ENCODE data around the gene XRRA1. TPM values are rescaled to one million over a fixed set of nuclear protein-coding genes. Genes with fewer than 3 reads are reported as not detected.

XRRA1 gene
- total and polyA plus RNA-seq, 4 donors = 9.9 to 12.5 (median 11.2) TPM

- peaks cover 25% of the 10 kb centered on the region for H3K36me3 ChIP-seq (ENCODE audit: control insufficient read depth, insufficient read depth, low read length)
- no peak overlapping the region for H3K27ac ChIP-seq (ENCODE audit: low read depth, low read length)
- H3K27me3 ChIP-seq (ENCODE audit: control insufficient read depth, insufficient read depth, low read length) = no peaks in the 10 kb centered on the region
- no peak for DNase-seq (ENCODE audit: low read depth in 4 of 6, low spot score in 6 of 6)
- no peaks in the 10 kb centered on the region for H3K4me1 ChIP-seq (ENCODE audit: control insufficient read depth, insufficient read depth, low read length)
- H3K9me3 ChIP-seq (ENCODE audit: control insufficient read depth, insufficient read depth, low read length) = peaks cover 33% of the 10 kb centered on the region
- H3K4me3 ChIP-seq (ENCODE audit: low read depth, low read length) = no peak overlapping the region
These were observed 82.3 kb downstream of the XRRA1 start for GRCh38 chr11:74866557-74866956.

DNA sequence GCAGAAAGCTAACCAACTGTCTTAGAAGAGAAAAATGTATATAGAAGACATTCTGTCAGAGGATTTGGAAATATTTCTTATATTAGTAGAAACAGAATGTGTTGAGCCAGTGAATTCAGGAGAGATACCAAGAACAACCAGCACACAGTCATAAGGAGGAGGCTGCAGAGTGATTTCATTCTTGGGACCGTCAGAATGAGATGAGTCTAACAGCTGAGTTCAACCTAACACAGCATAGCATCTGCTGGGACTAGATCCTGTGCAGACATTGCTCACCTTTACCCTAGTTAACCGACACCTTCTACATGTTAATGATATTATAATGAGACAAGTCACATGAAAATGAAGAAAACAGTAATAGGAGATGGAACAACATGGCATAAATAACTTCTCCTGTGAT lies 85.5 kb downstream of the XRRA1 start:
- no peaks in the 10 kb centered on the region for H3K27me3 ChIP-seq (ENCODE audit: control insufficient read depth, insufficient read depth, low read length)
- H3K4me3 ChIP-seq (ENCODE audit: low read depth, low read length) = no peak overlapping the region
- WGBS (ENCODE audit: insufficient coverage) = no CpG with 5 or more reads among the region's 2 CpGs
- peaks cover 17% of the 10 kb centered on the region for H3K9me3 ChIP-seq (ENCODE audit: control insufficient read depth, insufficient read depth, low read length)
- H3K4me1 ChIP-seq (ENCODE audit: control insufficient read depth, insufficient read depth, low read length) = no peaks in the 10 kb centered on the region
- no peak for DNase-seq (ENCODE audit: low read depth in 4 of 6, low spot score in 6 of 6)
- no peak overlapping the region for H3K27ac ChIP-seq (ENCODE audit: low read depth, low read length)
- H3K36me3 ChIP-seq (ENCODE audit: control insufficient read depth, insufficient read depth, low read length) = peaks cover 31% of the 10 kb centered on the region

GRCh38 chr11:74860743-74861142 lies 88.1 kb downstream of the XRRA1 start:
- H3K27me3 ChIP-seq (ENCODE audit: control insufficient read depth, insufficient read depth, low read length) = no peaks in the 10 kb centered on the region
- H3K4me1 ChIP-seq (ENCODE audit: control insufficient read depth, insufficient read depth, low read length) = no peaks in the 10 kb centered on the region
- peaks cover 39% of the 10 kb centered on the region for H3K36me3 ChIP-seq (ENCODE audit: control insufficient read depth, insufficient read depth, low read length)
- H3K4me3 ChIP-seq (ENCODE audit: low read depth, low read length) = no peak overlapping the region
- no peak for DNase-seq (ENCODE audit: low read depth in 4 of 6, low spot score in 6 of 6)
- peaks cover 5% of the 10 kb centered on the region for H3K9me3 ChIP-seq (ENCODE audit: control insufficient read depth, insufficient read depth, low read length)
- H3K27ac ChIP-seq (ENCODE audit: low read depth, low read length) = no peak overlapping the region

DNA sequence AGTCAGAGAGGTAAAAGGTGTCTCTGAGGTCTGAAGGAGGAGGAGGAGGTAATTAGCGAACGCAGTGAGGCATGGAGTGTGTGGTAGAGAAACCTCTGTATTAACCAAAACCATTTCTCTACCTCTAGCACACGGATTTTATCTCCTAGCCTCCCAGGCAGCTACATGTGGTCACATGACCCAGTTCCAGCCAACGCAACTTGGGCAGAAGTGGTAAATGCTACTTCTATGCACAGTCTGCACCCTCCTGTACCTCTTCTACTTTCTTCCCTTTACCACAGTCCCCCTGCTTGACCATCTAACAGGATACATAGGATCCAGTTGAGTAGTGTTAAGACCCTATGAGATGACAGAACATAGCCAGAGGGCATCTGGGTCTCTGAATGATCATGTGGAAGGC lies 95.7 kb downstream of the XRRA1 start:
- 100% methylated on average over 1 of the region's 4 CpGs for WGBS (ENCODE audit: insufficient coverage)
- Histone ChIP-seq H3K36me3 (ENCODE audit: control insufficient read depth, insufficient read depth, low read length) (peaks cover 36% of the 10 kb centered on the region), H3K27me3 (ENCODE audit: control insufficient read depth, insufficient read depth, low read length) (no peaks in the 10 kb centered on the region), H3K4me1 (ENCODE audit: control insufficient read depth, insufficient read depth, low read length) (no peaks in the 10 kb centered on the region), H3K4me3 (ENCODE audit: low read depth, low read length) (no peak overlapping the region), H3K27ac (ENCODE audit: low read depth, low read length) (no peak overlapping the region), H3K9me3 (ENCODE audit: control insufficient read depth, insufficient read depth, low read length) (no peaks in the 10 kb centered on the region)
- DNase-seq (ENCODE audit: low read depth in 4 of 6, low spot score in 6 of 6) = no peak

GRCh38 chr11:74849525-74850391 lies 99.1 kb downstream of the XRRA1 start:
- WGBS (ENCODE audit: insufficient coverage) = 58% methylated on average over 2 of the region's 7 CpGs
- no peaks in the 10 kb centered on the region for H3K9me3 ChIP-seq (ENCODE audit: control insufficient read depth, insufficient read depth, low read length)
- no peak overlapping the region for H3K27ac ChIP-seq (ENCODE audit: low read depth, low read length)
- peaks cover 51% of the 10 kb centered on the region for H3K36me3 ChIP-seq (ENCODE audit: control insufficient read depth, insufficient read depth, low read length)
- H3K4me1 ChIP-seq (ENCODE audit: control insufficient read depth, insufficient read depth, low read length) = no peaks in the 10 kb centered on the region
- no peaks in the 10 kb centered on the region for H3K27me3 ChIP-seq (ENCODE audit: control insufficient read depth, insufficient read depth, low read length)
- H3K4me3 ChIP-seq (ENCODE audit: low read depth, low read length) = no peak overlapping the region
- DNase-seq (ENCODE audit: low read depth in 4 of 6, low spot score in 6 of 6) = no peak

- WGBS (ENCODE audit: insufficient coverage) = 96% methylated on average over 6 of the region's 6 CpGs
- Histone ChIP-seq H3K36me3 (ENCODE audit: control insufficient read depth, insufficient read depth, low read length) (peaks cover 69% of the 10 kb centered on the region), H3K4me1 (ENCODE audit: control insufficient read depth, insufficient read depth, low read length) (no peaks in the 10 kb centered on the region), H3K27ac (ENCODE audit: low read depth, low read length) (no peak overlapping the region), H3K4me3 (ENCODE audit: low read depth, low read length) (no peak overlapping the region), H3K27me3 (ENCODE audit: control insufficient read depth, insufficient read depth, low read length) (no peaks in the 10 kb centered on the region), H3K9me3 (ENCODE audit: control insufficient read depth, insufficient read depth, low read length) (no peaks in the 10 kb centered on the region)
- DNase-seq (ENCODE audit: low read depth in 4 of 6, low spot score in 6 of 6) = no peak
These were observed 101.0 kb downstream of the XRRA1 start for GRCh38 chr11:74847895-74848294.

- Histone ChIP-seq H3K9me3 (ENCODE audit: control insufficient read depth, insufficient read depth, low read length) (no peaks in the 10 kb centered on the region), H3K4me1 (ENCODE audit: control insufficient read depth, insufficient read depth, low read length) (no peaks in the 10 kb centered on the region), H3K36me3 (ENCODE audit: control insufficient read depth, insufficient read depth, low read length) (peaks cover 70% of the 10 kb centered on the region), H3K4me3 (ENCODE audit: low read depth, low read length) (no peak overlapping the region), H3K27ac (ENCODE audit: low read depth, low read length) (no peak overlapping the region), H3K27me3 (ENCODE audit: control insufficient read depth, insufficient read depth, low read length) (no peaks in the 10 kb centered on the region)
- WGBS (ENCODE audit: insufficient coverage) = 100% methylated on average over 1 of the region's 1 CpG
- DNase-seq (ENCODE audit: low read depth in 4 of 6, low spot score in 6 of 6) = no peak
These were observed 101.5 kb downstream of the XRRA1 start for GRCh38 chr11:74847395-74847794.

- H3K27me3 ChIP-seq (ENCODE audit: control insufficient read depth, insufficient read depth, low read length) = no peaks in the 10 kb centered on the region
- H3K4me1 ChIP-seq (ENCODE audit: control insufficient read depth, insufficient read depth, low read length) = no peaks in the 10 kb centered on the region
- WGBS (ENCODE audit: insufficient coverage) = no CpG with 5 or more reads among the region's 2 CpGs
- peaks cover 65% of the 10 kb centered on the region for H3K36me3 ChIP-seq (ENCODE audit: control insufficient read depth, insufficient read depth, low read length)
- H3K4me3 ChIP-seq (ENCODE audit: low read depth, low read length) = no peak overlapping the region
- DNase-seq (ENCODE audit: low read depth in 4 of 6, low spot score in 6 of 6) = no peak
- no peaks in the 10 kb centered on the region for H3K9me3 ChIP-seq (ENCODE audit: control insufficient read depth, insufficient read depth, low read length)
- H3K27ac ChIP-seq (ENCODE audit: low read depth, low read length) = no peak overlapping the region
These were observed 102.1 kb downstream of the XRRA1 start for GRCh38 chr11:74846770-74847169.

GRCh38 chr11:74845978-74846517 lies 102.8 kb downstream of the XRRA1 start:
- peaks cover 61% of the 10 kb centered on the region for H3K36me3 ChIP-seq (ENCODE audit: control insufficient read depth, insufficient read depth, low read length)

DNA sequence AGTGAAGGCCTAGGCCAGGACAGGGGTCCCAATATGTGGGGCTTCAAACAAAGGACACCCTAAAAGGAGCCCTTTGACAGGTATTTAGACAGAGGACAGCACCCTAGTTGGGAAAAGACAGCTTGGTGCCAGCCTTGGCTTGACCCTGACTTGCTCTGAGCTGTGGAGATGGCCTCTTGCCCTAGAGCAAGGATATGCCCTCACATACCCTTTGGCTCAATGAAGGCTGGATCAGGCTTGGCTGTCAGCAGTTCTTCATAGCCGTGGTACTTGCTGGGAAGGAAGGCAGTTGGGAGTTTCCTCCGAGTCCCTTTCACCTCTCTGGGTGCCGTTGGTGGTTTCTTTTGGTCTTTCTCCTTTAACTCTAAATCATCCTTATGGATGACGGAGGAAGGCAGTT lies 104.0 kb downstream of the XRRA1 start:
- Histone ChIP-seq H3K4me1 (ENCODE audit: control insufficient read depth, insufficient read depth, low read length) (no peaks in the 10 kb centered on the region), H3K27me3 (ENCODE audit: control insufficient read depth, insufficient read depth, low read length) (no peaks in the 10 kb centered on the region), H3K36me3 (ENCODE audit: control insufficient read depth, insufficient read depth, low read length) (peaks cover 51% of the 10 kb centered on the region), H3K27ac (ENCODE audit: low read depth, low read length) (no peak overlapping the region), H3K4me3 (ENCODE audit: low read depth, low read length) (no peak overlapping the region), H3K9me3 (ENCODE audit: control insufficient read depth, insufficient read depth, low read length) (no peaks in the 10 kb centered on the region)
- WGBS (ENCODE audit: insufficient coverage) = 100% methylated on average over 1 of the region's 4 CpGs
- no peak for DNase-seq (ENCODE audit: low read depth in 4 of 6, low spot score in 6 of 6)

More at GRCh38 chr11:74845978-74846517, 102.8 kb downstream of the XRRA1 start:
- H3K27ac ChIP-seq (ENCODE audit: low read depth, low read length) = no peak overlapping the region
- H3K9me3 ChIP-seq (ENCODE audit: control insufficient read depth, insufficient read depth, low read length) = no peaks in the 10 kb centered on the region
- DNase-seq (ENCODE audit: low read depth in 4 of 6, low spot score in 6 of 6) = no peak
- H3K4me1 ChIP-seq (ENCODE audit: control insufficient read depth, insufficient read depth, low read length) = no peaks in the 10 kb centered on the region
- H3K4me3 ChIP-seq (ENCODE audit: low read depth, low read length) = no peak overlapping the region
- 95% methylated on average over 2 of the region's 5 CpGs for WGBS (ENCODE audit: insufficient coverage)
- no peaks in the 10 kb centered on the region for H3K27me3 ChIP-seq (ENCODE audit: control insufficient read depth, insufficient read depth, low read length)
